Measurements from ENCODE around the gene MYADML2. TPM values are rescaled to one million over a fixed set of nuclear protein-coding genes. Genes with fewer than 3 reads are reported as not detected.

MYADML2 gene
- total RNA-seq, 1 donor, result not detected

DNA sequence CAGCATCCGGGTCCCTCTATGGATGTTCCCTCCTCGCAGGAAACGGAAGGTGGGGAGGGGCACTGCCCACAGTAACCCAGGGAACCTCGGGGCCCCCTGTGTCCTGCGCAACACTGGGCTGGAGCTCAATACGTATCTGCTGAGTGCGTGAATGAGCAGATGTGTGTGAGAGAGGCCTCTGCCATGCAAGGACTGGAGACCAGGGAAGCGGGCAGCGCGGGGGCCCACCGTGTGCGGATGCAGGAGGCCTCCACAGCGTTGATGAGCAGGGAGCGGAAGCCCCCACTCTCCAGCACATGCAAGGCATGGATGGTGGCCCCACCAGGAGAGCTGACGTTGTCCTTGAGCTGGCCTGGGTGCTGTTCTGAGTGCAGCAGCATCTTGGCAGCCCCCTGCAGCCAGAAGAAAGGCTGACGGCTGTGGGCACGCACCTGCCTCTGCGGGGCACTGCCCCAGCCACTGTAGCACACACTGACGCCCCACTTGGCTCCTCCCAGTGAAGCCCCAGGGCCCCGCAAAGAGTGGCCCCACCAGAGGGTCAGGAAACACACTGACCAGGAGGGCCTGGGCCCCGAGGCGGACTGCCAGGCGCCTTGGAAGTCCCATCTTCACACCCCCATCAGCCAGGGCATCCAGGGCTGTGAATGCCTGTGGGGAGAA lies 12.8 kb downstream of the MYADML2 start:
- no peak for DNase-seq (ENCODE audit: low read depth)

DNA sequence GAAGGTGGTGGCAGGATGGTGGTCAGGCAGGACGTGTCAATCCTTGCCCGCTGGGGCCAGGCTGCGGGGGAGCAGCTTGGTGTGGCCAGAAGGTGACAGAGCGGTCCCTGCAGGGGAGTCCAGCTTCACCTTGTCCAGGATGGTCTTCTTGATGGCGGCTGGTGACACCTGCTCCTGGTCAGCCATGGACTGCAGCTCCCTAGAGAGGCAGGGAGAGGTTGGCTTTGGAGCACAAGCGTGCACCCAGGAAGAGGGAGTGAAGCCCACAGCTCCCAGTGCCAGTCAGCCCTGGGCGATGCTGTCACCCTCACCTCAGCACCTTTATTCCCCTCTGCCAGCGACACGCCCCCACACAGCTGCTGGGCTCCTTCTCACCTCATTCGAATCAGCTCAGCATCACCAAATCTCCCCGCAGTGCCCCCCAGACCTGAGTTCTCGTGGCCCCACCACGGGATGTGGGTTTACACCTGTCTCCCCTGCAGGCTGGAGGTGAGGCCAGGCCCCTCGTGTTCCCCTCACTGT lies 13.8 kb downstream of the MYADML2 start:
- DNase-seq (ENCODE audit: low read depth), result no peak
- no peak overlapping the region for H3K4me3 ChIP-seq (ENCODE audit: low read depth, low read length)
- TF ChIP-seq, protein P1, sequence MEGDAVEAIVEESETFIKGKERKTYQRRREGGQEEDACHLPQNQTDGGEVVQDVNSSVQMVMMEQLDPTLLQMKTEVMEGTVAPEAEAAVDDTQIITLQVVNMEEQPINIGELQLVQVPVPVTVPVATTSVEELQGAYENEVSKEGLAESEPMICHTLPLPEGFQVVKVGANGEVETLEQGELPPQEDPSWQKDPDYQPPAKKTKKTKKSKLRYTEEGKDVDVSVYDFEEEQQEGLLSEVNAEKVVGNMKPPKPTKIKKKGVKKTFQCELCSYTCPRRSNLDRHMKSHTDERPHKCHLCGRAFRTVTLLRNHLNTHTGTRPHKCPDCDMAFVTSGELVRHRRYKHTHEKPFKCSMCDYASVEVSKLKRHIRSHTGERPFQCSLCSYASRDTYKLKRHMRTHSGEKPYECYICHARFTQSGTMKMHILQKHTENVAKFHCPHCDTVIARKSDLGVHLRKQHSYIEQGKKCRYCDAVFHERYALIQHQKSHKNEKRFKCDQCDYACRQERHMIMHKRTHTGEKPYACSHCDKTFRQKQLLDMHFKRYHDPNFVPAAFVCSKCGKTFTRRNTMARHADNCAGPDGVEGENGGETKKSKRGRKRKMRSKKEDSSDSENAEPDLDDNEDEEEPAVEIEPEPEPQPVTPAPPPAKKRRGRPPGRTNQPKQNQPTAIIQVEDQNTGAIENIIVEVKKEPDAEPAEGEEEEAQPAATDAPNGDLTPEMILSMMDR (IDR thresholded peaks at IDR 0.05; ENCODE audit: insufficient read depth, low read length), result no peak

More for the DNA sequence above, 12.8 kb downstream of the MYADML2 start:
- TF ChIP-seq, protein P1 (IDR thresholded peaks at IDR 0.05; ENCODE audit: insufficient read depth, low read length), result no peak
- no peak overlapping the region for H3K4me3 ChIP-seq (ENCODE audit: low read depth, low read length)

DNA sequence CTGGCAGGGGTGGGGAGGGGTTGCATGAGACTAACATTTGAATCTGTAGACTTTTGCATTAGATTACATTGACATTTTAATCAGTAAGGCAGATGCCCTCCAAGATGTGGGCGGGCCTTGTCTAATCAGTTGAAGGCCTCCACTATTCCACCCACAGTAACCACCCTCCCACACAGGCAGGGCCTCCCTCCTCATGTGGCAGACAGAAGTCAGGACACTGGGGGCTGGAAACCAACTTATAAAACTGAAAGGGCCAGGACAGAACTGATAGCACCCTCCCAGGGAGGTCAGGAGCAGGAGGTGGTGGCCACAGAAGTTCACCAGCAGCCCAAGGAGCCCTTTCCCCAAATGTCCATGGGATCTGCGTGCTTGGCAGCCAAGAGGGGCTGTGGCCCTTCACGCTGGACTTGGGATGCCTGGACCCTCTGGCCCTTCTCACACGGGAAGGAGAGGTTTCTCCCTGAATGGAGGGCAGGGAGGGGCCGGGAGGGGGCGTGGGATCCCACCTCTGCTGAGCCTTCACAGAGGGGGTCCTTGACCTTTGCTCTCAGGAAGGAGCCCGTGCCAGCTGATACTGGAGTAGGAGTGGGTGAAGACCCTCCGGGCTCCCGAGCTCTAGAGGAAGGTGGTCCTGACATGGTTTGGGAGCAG lies 14.6 kb downstream of the MYADML2 start:
- no peak overlapping the region for H3K4me3 ChIP-seq (ENCODE audit: low read depth, low read length)
- TF ChIP-seq, protein P1 (IDR thresholded peaks at IDR 0.05; ENCODE audit: insufficient read depth, low read length), result no peak
- DNase-seq (ENCODE audit: low read depth), result no peak

- no peak for DNase-seq (ENCODE audit: low read depth)
- H3K4me3 ChIP-seq (ENCODE audit: low read depth, low read length), result no peak overlapping the region
- TF ChIP-seq, protein P1 (IDR thresholded peaks at IDR 0.05; ENCODE audit: insufficient read depth, low read length), result no peak
These were observed 15.3 kb downstream of the MYADML2 start for GRCh38 chr17:81931557-81932332.

DNA sequence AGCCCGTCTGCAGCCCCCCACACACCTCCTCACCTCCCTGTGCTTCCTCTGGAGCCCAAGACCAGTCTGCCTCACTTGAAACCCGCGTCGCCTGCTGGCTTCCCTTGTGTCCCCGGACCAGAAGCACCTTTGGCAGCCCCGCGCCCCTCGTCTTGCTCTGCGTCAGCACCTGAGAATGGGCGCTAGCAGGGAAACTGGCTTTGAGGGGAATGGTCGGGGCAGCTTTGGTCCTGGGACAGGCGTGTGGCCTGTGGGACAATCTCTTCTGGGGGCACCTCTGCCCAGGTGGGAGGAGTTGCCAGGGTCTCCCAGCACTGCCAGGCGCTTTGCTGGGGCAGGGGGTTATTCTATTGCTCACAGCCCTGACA lies 15.9 kb downstream of the MYADML2 start:
- no peak for DNase-seq (ENCODE audit: low read depth)
- H3K4me3 ChIP-seq (ENCODE audit: low read depth, low read length), result no peak overlapping the region
- TF ChIP-seq, protein P1 (IDR thresholded peaks at IDR 0.05; ENCODE audit: insufficient read depth, low read length), result no peak

GRCh38 chr17:81930142-81931125 lies 16.6 kb downstream of the MYADML2 start:
- DNase-seq (ENCODE audit: low read depth), result no peak
- no peak overlapping the region for H3K4me3 ChIP-seq (ENCODE audit: low read depth, low read length)
- TF ChIP-seq, protein P1 (IDR thresholded peaks at IDR 0.05; ENCODE audit: insufficient read depth, low read length), result no peak
